ENCODE results near the gene NDUFAF5. TPM values are rescaled to one million over a fixed set of nuclear protein-coding genes. Genes with fewer than 3 reads are reported as not detected.

The NDUFAF5 gene
- total and polyA plus RNA-seq, 2 experiments from 2014 or later: 16.6 to 21.3 TPM

DNA sequence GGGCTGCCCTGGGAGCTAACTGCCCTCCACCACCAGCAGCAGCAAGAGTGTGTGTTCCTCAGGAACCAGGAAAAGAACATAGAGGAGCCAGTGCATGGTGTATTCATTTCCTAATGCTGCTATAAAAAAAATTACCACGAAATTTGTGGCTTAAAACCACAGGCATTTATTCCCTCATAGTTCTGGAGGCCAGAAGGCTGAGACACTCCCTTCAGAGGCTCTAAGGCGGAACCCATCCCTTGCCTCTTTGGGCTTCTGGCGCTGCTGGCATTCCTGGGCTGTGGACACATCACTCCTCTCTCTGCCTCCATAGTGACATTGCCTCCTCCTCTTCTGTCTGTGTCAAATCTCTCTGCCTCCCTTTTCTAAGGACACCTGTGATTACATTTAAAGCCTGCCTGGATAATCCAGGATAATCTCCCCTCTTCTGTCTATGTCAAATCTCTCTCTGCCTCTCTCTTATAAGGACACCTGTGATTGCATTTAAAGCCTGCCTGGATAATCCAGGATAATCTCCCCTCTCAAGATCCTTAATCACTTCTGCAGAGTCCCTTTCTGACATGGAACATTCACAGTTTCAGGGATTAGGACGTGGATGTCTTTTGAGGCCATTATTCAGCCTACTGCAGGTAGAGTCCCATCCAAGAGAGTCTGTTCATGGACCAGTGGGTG is 54.7 kb downstream of the NDUFAF5 start:
- no peak overlapping the region for H3K4me3 ChIP-seq
- no peaks in the 10 kb centered on the region for H3K27me3 ChIP-seq
- no peak for DNase-seq (ENCODE audit: low spot score)
- no peak for TF ChIP-seq EZH2 (IDR thresholded peaks at IDR 0.05; ENCODE audit: borderline replicate concordance)
- no peak for TF ChIP-seq EZH2phosphoT487 (IDR thresholded peaks at IDR 0.05; ENCODE audit: low read depth, severe bottlenecking, unreplicated experiment)
- TF ChIP-seq, protein P1, sequence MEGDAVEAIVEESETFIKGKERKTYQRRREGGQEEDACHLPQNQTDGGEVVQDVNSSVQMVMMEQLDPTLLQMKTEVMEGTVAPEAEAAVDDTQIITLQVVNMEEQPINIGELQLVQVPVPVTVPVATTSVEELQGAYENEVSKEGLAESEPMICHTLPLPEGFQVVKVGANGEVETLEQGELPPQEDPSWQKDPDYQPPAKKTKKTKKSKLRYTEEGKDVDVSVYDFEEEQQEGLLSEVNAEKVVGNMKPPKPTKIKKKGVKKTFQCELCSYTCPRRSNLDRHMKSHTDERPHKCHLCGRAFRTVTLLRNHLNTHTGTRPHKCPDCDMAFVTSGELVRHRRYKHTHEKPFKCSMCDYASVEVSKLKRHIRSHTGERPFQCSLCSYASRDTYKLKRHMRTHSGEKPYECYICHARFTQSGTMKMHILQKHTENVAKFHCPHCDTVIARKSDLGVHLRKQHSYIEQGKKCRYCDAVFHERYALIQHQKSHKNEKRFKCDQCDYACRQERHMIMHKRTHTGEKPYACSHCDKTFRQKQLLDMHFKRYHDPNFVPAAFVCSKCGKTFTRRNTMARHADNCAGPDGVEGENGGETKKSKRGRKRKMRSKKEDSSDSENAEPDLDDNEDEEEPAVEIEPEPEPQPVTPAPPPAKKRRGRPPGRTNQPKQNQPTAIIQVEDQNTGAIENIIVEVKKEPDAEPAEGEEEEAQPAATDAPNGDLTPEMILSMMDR (IDR thresholded peaks at IDR 0.05; ENCODE audit: poor library complexity): no peak
- peaks cover 8% of the 10 kb centered on the region for H3K4me1 ChIP-seq (ENCODE audit: insufficient read depth)
- H3K9me2 ChIP-seq (replicated peaks; ENCODE audit: insufficient read depth): no peaks in the 10 kb centered on the region
- 63% methylated on average over 4 of the region's 4 CpGs for WGBS (ENCODE audit: low lambda C conversion rate, missing lambda C conversion rate)
- no peak overlapping the region for H2AFZ ChIP-seq
- H3K36me3 ChIP-seq (replicated peaks; ENCODE audit: insufficient read depth, low read depth): no peaks in the 10 kb centered on the region
- no peaks in the 10 kb centered on the region for H4K20me1 ChIP-seq (ENCODE audit: insufficient read depth, poor library complexity, severe bottlenecking)
- H3K27ac ChIP-seq: no peak overlapping the region
- no peak overlapping the region for H3K4me2 ChIP-seq
- no peaks in the 10 kb centered on the region for H3K9me3 ChIP-seq (ENCODE audit: low read depth)
- H3K79me2 ChIP-seq: no peaks in the 10 kb centered on the region

- TF ChIP-seq, protein P1 (IDR thresholded peaks at IDR 0.05; ENCODE audit: poor library complexity): no peak
- TF ChIP-seq EZH2 (IDR thresholded peaks at IDR 0.05; ENCODE audit: borderline replicate concordance) (no peak), EZH2phosphoT487 (IDR thresholded peaks at IDR 0.05; ENCODE audit: low read depth, severe bottlenecking, unreplicated experiment) (no peak)
- H3K27ac ChIP-seq: no peak overlapping the region
- H3K36me3 ChIP-seq (replicated peaks; ENCODE audit: insufficient read depth, low read depth): no peaks in the 10 kb centered on the region
- no peaks in the 10 kb centered on the region for H3K27me3 ChIP-seq
- no peaks in the 10 kb centered on the region for H3K79me2 ChIP-seq
- H3K9me3 ChIP-seq (ENCODE audit: low read depth): no peaks in the 10 kb centered on the region
- H3K9me2 ChIP-seq (replicated peaks; ENCODE audit: insufficient read depth): no peaks in the 10 kb centered on the region
- H3K4me3 ChIP-seq: no peak overlapping the region
- H3K4me1 ChIP-seq (ENCODE audit: insufficient read depth): peaks cover 8% of the 10 kb centered on the region
- H4K20me1 ChIP-seq (ENCODE audit: insufficient read depth, poor library complexity, severe bottlenecking): no peaks in the 10 kb centered on the region
- no peak overlapping the region for H3K4me2 ChIP-seq
- DNase-seq (ENCODE audit: low spot score): no peak
- 73% methylated on average over 4 of the region's 4 CpGs for WGBS (ENCODE audit: low lambda C conversion rate, missing lambda C conversion rate)
- no peak overlapping the region for H2AFZ ChIP-seq
Observed at GRCh38 chr20:13840093-13840465, 55.3 kb downstream of the NDUFAF5 start.

DNA sequence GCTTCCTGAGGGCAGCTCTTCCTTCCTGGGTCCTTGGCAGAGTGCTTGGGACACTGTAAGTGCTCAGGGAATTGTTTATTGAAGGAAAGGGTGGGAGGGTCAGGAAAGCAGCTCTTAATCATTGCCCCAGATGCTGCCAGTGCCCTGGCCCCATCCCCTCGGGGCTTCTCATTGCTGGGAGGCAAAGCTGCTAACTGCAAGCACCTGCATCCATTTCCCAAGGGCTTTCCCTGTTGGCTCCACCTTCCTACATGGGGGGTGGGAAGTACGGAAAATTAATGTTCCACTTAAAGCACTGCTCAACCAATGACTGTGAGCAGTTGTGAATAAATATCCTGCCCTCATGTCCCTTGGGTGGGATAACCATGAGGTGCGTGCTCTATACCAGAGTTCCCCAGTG is 56.4 kb downstream of the NDUFAF5 start:
- no peaks in the 10 kb centered on the region for H4K20me1 ChIP-seq (ENCODE audit: insufficient read depth, poor library complexity, severe bottlenecking)
- H2AFZ ChIP-seq: no peak overlapping the region
- no peaks in the 10 kb centered on the region for H3K9me2 ChIP-seq (replicated peaks; ENCODE audit: insufficient read depth)
- 79% methylated on average over 3 of the region's 3 CpGs for WGBS (ENCODE audit: low lambda C conversion rate, missing lambda C conversion rate)
- H3K4me3 ChIP-seq: no peak overlapping the region
- no peaks in the 10 kb centered on the region for H3K36me3 ChIP-seq (replicated peaks; ENCODE audit: insufficient read depth, low read depth)
- no peak for DNase-seq (ENCODE audit: low spot score)
- TF ChIP-seq EZH2 (IDR thresholded peaks at IDR 0.05; ENCODE audit: borderline replicate concordance) (no peak), EZH2phosphoT487 (IDR thresholded peaks at IDR 0.05; ENCODE audit: low read depth, severe bottlenecking, unreplicated experiment) (no peak)
- TF ChIP-seq, protein P1 (IDR thresholded peaks at IDR 0.05; ENCODE audit: poor library complexity): no peak
- no peak overlapping the region for H3K4me2 ChIP-seq
- no peaks in the 10 kb centered on the region for H3K9me3 ChIP-seq (ENCODE audit: low read depth)
- H3K4me1 ChIP-seq (ENCODE audit: insufficient read depth): peaks cover 8% of the 10 kb centered on the region
- no peaks in the 10 kb centered on the region for H3K79me2 ChIP-seq
- no peaks in the 10 kb centered on the region for H3K27me3 ChIP-seq
- H3K27ac ChIP-seq: no peak overlapping the region

Measured in hepatocyte (in vitro differentiated cells).